Left renal pelvis (tissue), 4 donors: Measurements from ENCODE around the gene CLSTN2. TPM values are rescaled to one million over a fixed set of nuclear protein-coding genes. Genes with fewer than 3 reads are reported as not detected.

Source experiments
- DNase-seq, 4 donors: peaks; one replicate each; pipeline ENCODE4 v3.0.0-alpha.2; 2013; ENCODE audit warnings: low read depth in 4 of 4, low spot score in 3 of 4
- polyA plus RNA-seq, 4 donors: library from polyadenylated mRNA; unstranded; fragments of 120-200 nt; gene quantifications; one replicate each; pipeline ENCODE4 v1.2.1, GENCODE V29; 2013; ENCODE audit not compliant: insufficient read length in 4 of 4

CLSTN2 gene
- polyA plus RNA-seq, 4 donors = 1.1 to 6.1 (median 2.1) TPM

DNA sequence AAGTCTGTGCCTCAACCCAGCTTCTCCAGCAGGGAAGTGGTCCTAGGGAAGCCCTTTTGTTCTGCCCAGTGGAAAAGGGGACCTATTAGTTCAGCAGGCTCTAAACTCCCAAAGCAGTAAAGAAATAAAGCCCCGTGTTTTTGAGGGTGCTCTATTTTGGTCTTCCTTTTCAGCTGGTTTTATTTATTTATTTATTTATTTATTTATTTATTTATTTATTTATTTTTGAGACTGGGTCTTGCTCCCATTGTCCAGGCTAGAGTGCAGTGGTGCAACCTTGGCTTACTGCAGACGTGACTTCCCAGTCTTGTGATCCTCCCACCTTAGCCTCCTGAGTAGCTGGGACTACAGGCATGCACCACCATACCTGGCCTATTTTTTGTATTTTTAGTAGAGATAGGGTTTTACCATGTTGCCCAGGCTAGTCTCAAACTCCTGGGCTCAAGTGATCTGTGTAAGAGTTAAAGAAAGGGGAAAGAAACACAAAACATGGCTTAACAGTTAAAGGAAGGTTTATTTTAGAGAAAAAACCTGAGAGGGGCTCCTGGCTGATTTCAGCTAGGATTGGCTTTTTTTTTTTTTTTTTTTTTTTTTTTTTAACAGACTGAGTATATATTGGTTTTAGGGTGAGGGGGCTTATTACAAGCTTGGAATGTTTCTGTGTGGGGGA lies 154.6 kb downstream of the CLSTN2 start:
- no peak for DNase-seq

GRCh38 chr3:140091143-140091542 lies 156.2 kb downstream of the CLSTN2 start:
- DNase-seq = no peak

GRCh38 chr3:140092848-140093536 lies 158.0 kb downstream of the CLSTN2 start:
- no peak for DNase-seq

DNA sequence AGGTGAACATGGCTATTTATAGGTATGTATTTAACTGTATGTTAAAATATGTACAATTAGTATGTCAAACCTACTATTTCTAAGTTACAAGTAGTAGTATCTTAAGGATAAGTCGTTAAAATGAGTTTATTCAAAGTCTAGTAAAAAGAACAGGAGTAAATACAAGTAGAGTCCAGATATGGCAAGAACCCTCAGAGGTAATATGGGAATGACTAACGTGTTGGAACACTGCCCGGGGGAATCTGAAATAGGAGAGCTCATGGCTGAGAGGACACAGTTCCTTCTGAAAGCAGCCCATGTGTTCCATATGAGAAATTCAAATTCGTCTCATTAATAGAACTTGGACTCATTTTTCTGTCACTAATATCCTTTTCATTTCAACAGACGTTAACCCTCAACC lies 158.8 kb downstream of the CLSTN2 start:
- DNase-seq = peak in 3 of 4 donors; percentile 39 to 56 (median 54)

- no peak for DNase-seq
Observed at GRCh38 chr3:140094487-140094886, 159.5 kb downstream of the CLSTN2 start.

DNA sequence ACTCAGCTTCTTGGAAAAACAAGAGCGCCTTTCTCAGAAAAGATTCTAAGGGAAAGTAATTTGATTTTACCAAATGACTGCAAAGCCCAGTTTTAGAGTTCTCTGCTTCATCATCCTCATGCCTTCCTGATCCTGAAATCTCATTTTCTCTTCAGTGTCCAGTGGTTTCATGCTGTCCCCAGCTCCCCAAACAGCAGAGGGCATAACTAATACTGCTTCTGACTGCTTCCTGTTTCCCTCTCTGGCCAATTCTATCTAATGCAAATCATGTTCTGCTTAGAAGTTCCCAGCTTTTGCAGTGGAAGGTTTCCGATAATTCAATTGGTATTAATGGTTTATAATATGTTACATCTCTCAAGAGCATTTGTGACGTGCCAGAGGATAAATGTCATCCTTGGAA lies 161.1 kb downstream of the CLSTN2 start:
- DNase-seq = no peak

DNA sequence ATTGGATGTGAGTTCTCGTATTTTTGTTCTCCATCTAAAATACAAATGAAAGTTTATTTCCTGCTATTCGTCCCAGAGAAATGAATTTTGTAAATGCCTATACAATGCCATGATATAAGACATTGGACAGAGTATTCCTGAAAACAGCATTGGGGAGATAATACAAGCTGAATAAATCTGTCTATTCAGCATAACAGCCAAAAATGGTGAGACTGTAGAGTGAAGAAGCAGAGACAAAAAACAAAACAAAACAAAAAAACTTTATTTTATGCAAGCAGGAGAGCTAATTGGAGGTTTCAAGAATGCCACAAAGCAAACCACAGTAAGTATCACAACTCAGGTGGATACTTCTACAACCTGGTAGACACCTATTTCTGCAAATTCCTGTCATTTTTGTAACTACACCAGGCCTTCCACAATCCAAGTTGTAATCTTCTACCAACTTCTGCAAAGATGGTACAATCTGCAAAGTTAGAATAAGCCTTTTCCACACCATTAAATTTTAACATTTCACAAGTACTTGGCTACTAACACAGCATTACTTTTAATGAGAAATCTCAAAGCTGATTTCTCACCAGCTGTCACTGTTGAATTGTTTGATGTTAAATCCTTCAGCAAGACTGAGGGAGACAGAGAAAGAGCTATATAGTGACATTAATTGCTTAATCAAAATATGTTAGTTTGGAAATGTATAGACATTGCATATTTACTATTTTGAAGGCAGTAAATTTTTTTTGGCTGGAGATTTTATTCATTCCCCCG lies 163.1 kb downstream of the CLSTN2 start:
- DNase-seq = no peak

- no peak for DNase-seq
Observed at GRCh38 chr3:140100479-140100878, 165.5 kb downstream of the CLSTN2 start.

- no peak for DNase-seq
Observed at GRCh38 chr3:140103166-140103565, 168.2 kb downstream of the CLSTN2 start.

- DNase-seq = no peak
Observed at GRCh38 chr3:140103986-140104645, 169.1 kb downstream of the CLSTN2 start.

GRCh38 chr3:140113996-140114788 lies 179.2 kb downstream of the CLSTN2 start:
- no peak for DNase-seq

DNA sequence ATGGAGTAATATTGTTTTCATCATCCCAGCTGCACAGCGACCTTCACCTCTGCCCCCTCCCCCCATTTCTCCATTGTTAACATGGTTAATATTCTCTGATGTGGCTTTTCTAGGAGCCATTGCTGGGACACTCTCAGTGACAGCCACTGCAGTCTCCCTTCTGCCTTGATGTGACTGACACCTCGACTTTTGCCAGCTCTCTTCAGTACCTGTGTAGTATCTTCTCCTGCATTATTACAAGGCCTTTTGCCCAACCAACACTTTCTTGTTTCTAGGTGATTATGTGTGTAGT lies 179.8 kb downstream of the CLSTN2 start:
- DNase-seq = no peak

DNA sequence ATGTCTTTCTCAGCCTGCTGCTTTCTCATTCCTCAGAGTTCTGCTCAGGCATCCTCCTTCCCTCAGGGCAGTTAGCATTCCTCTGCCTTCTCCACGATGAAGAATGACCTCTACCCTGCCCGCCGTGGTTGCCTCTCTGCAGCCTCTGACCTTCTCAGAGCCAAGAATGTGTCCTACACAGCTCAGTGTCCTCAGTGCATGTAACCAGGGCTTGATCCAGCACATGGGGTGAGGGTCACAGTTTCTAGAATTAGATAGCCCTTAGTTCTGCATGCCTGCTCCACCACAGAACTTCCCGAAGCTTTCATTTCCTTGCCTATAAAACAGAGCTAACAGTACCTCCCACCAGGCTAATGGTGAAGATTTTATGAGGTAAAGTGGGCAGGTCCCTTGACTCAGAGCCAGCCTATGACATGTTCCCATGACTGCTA lies 182.1 kb downstream of the CLSTN2 start:
- DNase-seq = peak in 3 of 4 donors; percentile 22 to 32 (median 28)

- no peak for DNase-seq
Observed at GRCh38 chr3:140122183-140122582, 187.2 kb downstream of the CLSTN2 start.

GRCh38 chr3:140128217-140128616 lies 193.2 kb downstream of the CLSTN2 start:
- no peak for DNase-seq

GRCh38 chr3:140128631-140129030 lies 193.6 kb downstream of the CLSTN2 start:
- DNase-seq = no peak

DNA sequence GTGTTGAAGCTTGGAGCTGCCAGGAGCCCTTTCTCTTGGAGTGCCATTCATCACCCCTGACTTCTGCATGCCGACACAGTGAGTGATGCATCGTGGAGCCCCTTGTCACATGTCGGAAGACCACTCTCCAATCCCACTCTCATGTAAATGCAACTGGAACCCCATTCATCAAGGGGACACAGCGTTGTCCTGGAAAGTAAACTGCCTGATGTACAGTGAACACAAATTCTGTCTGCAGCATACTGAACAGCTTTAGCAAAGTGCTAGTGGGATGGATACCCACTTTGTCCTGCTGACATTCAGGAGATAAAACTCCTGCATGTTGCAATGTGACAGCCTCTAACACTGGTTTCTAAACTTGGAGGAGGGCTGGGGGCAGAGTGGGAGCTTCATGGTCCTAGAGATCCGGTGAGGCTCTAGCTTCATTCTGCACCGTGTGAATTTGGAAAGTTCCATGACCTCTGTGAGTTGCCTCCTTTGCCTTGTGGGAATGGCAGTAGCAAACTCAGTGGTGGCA lies 194.8 kb downstream of the CLSTN2 start:
- DNase-seq = no peak

GRCh38 chr3:140131895-140132294 lies 196.9 kb downstream of the CLSTN2 start:
- no peak for DNase-seq

DNA sequence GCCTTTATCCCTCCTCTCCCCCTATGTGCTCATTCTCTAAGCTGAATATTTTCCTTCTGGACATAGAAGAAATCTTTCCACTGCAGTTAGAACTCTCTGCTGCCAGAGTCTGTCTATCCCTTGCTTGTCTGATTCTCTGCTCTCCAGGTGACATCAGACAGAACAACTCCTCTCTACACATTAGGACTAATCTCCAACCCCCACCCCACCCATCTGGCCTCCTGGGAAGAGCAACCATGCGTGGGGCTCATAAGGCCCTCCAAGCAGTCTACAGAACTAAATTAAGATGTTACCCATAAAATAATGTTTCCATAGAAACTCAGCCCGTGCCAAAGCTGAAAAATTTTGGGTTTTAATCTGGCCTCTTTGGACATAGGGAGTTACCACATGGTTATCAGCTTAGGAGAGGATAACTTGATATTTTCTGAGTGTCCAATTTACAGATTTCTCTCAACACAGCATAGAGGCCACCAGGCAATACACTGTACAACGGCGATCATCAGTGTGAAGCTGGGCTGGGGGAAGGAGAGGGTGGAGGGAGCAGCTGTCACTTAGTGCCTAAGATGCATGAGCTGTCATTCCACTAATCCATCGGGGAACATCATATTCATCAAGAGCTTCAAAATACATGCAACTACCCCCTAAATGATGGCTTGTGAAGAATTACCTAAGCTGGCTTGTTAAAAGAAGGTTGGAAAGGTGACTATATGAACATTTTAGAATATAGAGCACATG lies 199.4 kb downstream of the CLSTN2 start:
- DNase-seq = no peak

- no peak for DNase-seq
Observed at GRCh38 chr3:140135461-140135860, 200.5 kb downstream of the CLSTN2 start.
